Parathyroid adenoma (tissue), 2 donors: ENCODE measurements around the gene ADAM11.
"Not testable (repeated sequence)": the region's sequence is repeated elsewhere in the genome, so short reads cannot be mapped to it uniquely, and the experiment has no call there.

ENCODE experiments used
- H2AFZ ChIP-seq: fragments of 300-600 bp; sonication (generic); one replicate; pipeline ENCODE4 v1.7.0; 2017; ENCODE audit warnings: antibody characterized with exemption, mild to moderate bottlenecking
- H3K27ac ChIP-seq: fragments of 300-600 bp; sonication (generic); one replicate; pipeline ENCODE4 v1.7.0; 2017
- H3K27me3 ChIP-seq: fragments of 300-600 bp; sonication (generic); one replicate; pipeline ENCODE4 v1.7.0; 2017; ENCODE audit warnings: low read length; ENCODE audit not compliant: control insufficient read depth, insufficient read depth
- H3K36me3 ChIP-seq: fragments of 300-600 bp; sonication (generic); one replicate; pipeline ENCODE4 v1.7.0; 2017; ENCODE audit warnings: low read length; ENCODE audit not compliant: control insufficient read depth, insufficient read depth
- H3K4me1 ChIP-seq: fragments of 300-600 bp; sonication (generic); one replicate; pipeline ENCODE4 v1.7.0; 2017; ENCODE audit warnings: control low read depth
- H3K4me2 ChIP-seq: fragments of 300-600 bp; sonication (generic); one replicate; pipeline ENCODE4 v1.7.0; 2017; ENCODE audit warnings: low read length
- H3K4me3 ChIP-seq: fragments of 300-600 bp; sonication (generic); one replicate; pipeline ENCODE4 v1.7.0; 2017; ENCODE audit warnings: low read depth, low read length
- H3K79me2 ChIP-seq: fragments of 300-600 bp; sonication (generic); one replicate; pipeline ENCODE4 v1.7.0; 2017; ENCODE audit warnings: control low read depth
- H3K9ac ChIP-seq: fragments of 300-600 bp; sonication (generic); one replicate; pipeline ENCODE4 v1.7.0; 2017; ENCODE audit warnings: mild to moderate bottlenecking
- H3K9me3 ChIP-seq: fragments of 300-600 bp; sonication (generic); one replicate; pipeline ENCODE4 v1.7.0; 2017; ENCODE audit warnings: low read length; ENCODE audit not compliant: control insufficient read depth
- CTCF ChIP-seq: fragments of 300-600 bp; sonication (generic); IDR thresholded peaks from one replicate; pipeline ENCODE4 v1.7.0; 2017; ENCODE audit warnings: antibody characterized with exemption, mild to moderate bottlenecking
- donor health status: primary hyperparathyroidism.

ADAM11 gene

GRCh38 chr17:44734272-44734671 lies 24.5 kb upstream of the ADAM11 start:
- Histone ChIP-seq H3K9ac (no peak overlapping the region), H3K27me3 (no peaks in the 10 kb centered on the region), H3K4me1 (no peaks in the 10 kb centered on the region), H3K9me3 (no peaks in the 10 kb centered on the region), H3K36me3 (no peaks in the 10 kb centered on the region), H3K27ac (no peak overlapping the region), H2AFZ (no peak overlapping the region), H3K79me2 (no peaks in the 10 kb centered on the region), H3K4me2 (no peak overlapping the region), H3K4me3 (no peak overlapping the region)
- TF ChIP-seq CTCF: no peak

GRCh38 chr17:44736551-44737240 lies 22.1 kb upstream of the ADAM11 start:
- H3K36me3 ChIP-seq: no peaks in the 10 kb centered on the region
- no peaks in the 10 kb centered on the region for H3K27me3 ChIP-seq
- no peaks in the 10 kb centered on the region for H3K9me3 ChIP-seq
- H3K79me2 ChIP-seq: no peaks in the 10 kb centered on the region
- no peak for TF ChIP-seq CTCF
- no peaks in the 10 kb centered on the region for H3K4me1 ChIP-seq
- H2AFZ ChIP-seq: no peak overlapping the region
- no peak overlapping the region for H3K9ac ChIP-seq
- no peak overlapping the region for H3K4me3 ChIP-seq
- no peak overlapping the region for H3K27ac ChIP-seq
- no peak overlapping the region for H3K4me2 ChIP-seq

- Histone ChIP-seq H3K4me1 (no peaks in the 10 kb centered on the region), H3K27me3 (no peaks in the 10 kb centered on the region), H3K4me2 (no peak overlapping the region), H3K9ac (no peak overlapping the region), H2AFZ (no peak overlapping the region), H3K79me2 (no peaks in the 10 kb centered on the region), H3K4me3 (no peak overlapping the region), H3K27ac (no peak overlapping the region), H3K36me3 (no peaks in the 10 kb centered on the region), H3K9me3 (no peaks in the 10 kb centered on the region)
- no peak for TF ChIP-seq CTCF
Observed at GRCh38 chr17:44738214-44738906, 20.4 kb upstream of the ADAM11 start.

- no peak for TF ChIP-seq CTCF
- Histone ChIP-seq H3K9ac (no peak overlapping the region), H3K79me2 (no peaks in the 10 kb centered on the region), H3K27me3 (no peaks in the 10 kb centered on the region), H3K9me3 (no peaks in the 10 kb centered on the region), H3K4me3 (no peak overlapping the region), H3K36me3 (no peaks in the 10 kb centered on the region), H2AFZ (no peak overlapping the region), H3K27ac (no peak overlapping the region), H3K4me1 (no peaks in the 10 kb centered on the region), H3K4me2 (no peak overlapping the region)
Observed at GRCh38 chr17:44741316-44741715, 17.5 kb upstream of the ADAM11 start.

- H3K27ac ChIP-seq: no peak overlapping the region
- H3K9me3 ChIP-seq: no peaks in the 10 kb centered on the region
- H3K4me3 ChIP-seq: no peak overlapping the region
- no peaks in the 10 kb centered on the region for H3K27me3 ChIP-seq
- no peaks in the 10 kb centered on the region for H3K79me2 ChIP-seq
- no peak overlapping the region for H3K9ac ChIP-seq
- H3K36me3 ChIP-seq: no peaks in the 10 kb centered on the region
- TF ChIP-seq CTCF: no peak
- H2AFZ ChIP-seq: no peak overlapping the region
- no peaks in the 10 kb centered on the region for H3K4me1 ChIP-seq
- H3K4me2 ChIP-seq: no peak overlapping the region
Observed at GRCh38 chr17:44745301-44745700, 13.5 kb upstream of the ADAM11 start.

GRCh38 chr17:44745738-44746137 lies 13.1 kb upstream of the ADAM11 start:
- H3K9me3 ChIP-seq, H2AFZ ChIP-seq, H3K79me2 ChIP-seq, H3K4me2 ChIP-seq, H3K4me3 ChIP-seq, H3K36me3 ChIP-seq, H3K4me1 ChIP-seq, H3K27me3 ChIP-seq, H3K27ac ChIP-seq, H3K9ac ChIP-seq: not testable (repeated sequence)
